Chondrocyte (in vitro differentiated cells): ENCODE data around the gene LDB3. TPM values are rescaled to one million over a fixed set of nuclear protein-coding genes. Genes with fewer than 3 reads are reported as not detected.

ENCODE experiments used
- DNase-seq: peaks from one replicate; pipeline ENCODE4 v3.0.0; 2021; ENCODE audit warnings: mixed read lengths, low spot score
- H3K27ac Mint-ChIP-seq: one replicate; pipeline ENCODE4 v1.8.0; 2021; ENCODE audit warnings: mild to moderate bottlenecking, moderate library complexity, mixed read lengths; ENCODE audit not compliant: unreplicated experiment
- H3K27me3 Mint-ChIP-seq: 2 replicates; pipeline ENCODE4 v1.8.0; 2021; ENCODE audit warnings: low read depth, mixed read lengths
- H3K36me3 Mint-ChIP-seq: 2 replicates; pipeline ENCODE4 v1.8.0; 2021; ENCODE audit warnings: low read depth, mixed read lengths
- H3K4me1 Mint-ChIP-seq: 2 replicates; pipeline ENCODE4 v1.8.0; 2021; ENCODE audit warnings: low read depth, mild to moderate bottlenecking, mixed read lengths
- H3K4me3 Mint-ChIP-seq: one replicate; pipeline ENCODE4 v1.8.0; 2021; ENCODE audit warnings: mild to moderate bottlenecking, moderate library complexity, mixed read lengths; ENCODE audit not compliant: unreplicated experiment
- H3K9me3 Mint-ChIP-seq: 2 replicates; pipeline ENCODE4 v1.8.0; 2021; ENCODE audit warnings: low read depth, mixed read lengths
- total RNA-seq: library from RNA; stranded (reverse); gene quantifications from 3 replicates; pipeline ENCODE4 v1.2.1, GENCODE V29; 2021
- TF ChIP-seq, protein P1 (sequence below): fragments of 200-600 bp; sonication (generic); IDR thresholded peaks from 2 replicates; pipeline ENCODE4 v1.5.0; 2021; ENCODE audit warnings: antibody characterized with exemption, mild to moderate bottlenecking, moderate library complexity

Gene LDB3
- total RNA-seq, 1 donor from 2014 or later = 21.5 TPM

DNA sequence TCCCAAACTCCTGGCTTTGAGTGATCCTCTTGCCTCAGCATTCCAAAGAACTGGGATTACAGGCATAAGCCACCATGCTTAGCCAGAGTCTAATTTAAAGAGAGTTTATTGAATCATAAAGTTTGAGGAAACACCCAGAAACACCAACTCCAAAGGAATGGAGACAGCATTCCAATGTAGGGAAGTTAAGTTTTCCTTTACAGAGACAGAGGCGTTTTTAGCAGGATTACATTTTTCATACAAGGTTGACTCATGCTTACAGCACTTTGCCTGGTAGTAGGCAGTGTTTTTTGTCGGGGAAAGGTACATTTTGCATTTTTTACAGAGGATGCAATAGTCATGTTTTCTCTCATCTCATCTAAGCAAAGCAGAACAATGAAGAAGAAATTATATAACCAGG lies 32.9 kb upstream of the LDB3 start:
- TF ChIP-seq, protein P1, sequence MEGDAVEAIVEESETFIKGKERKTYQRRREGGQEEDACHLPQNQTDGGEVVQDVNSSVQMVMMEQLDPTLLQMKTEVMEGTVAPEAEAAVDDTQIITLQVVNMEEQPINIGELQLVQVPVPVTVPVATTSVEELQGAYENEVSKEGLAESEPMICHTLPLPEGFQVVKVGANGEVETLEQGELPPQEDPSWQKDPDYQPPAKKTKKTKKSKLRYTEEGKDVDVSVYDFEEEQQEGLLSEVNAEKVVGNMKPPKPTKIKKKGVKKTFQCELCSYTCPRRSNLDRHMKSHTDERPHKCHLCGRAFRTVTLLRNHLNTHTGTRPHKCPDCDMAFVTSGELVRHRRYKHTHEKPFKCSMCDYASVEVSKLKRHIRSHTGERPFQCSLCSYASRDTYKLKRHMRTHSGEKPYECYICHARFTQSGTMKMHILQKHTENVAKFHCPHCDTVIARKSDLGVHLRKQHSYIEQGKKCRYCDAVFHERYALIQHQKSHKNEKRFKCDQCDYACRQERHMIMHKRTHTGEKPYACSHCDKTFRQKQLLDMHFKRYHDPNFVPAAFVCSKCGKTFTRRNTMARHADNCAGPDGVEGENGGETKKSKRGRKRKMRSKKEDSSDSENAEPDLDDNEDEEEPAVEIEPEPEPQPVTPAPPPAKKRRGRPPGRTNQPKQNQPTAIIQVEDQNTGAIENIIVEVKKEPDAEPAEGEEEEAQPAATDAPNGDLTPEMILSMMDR = no peak
- H3K4me3 Mint-ChIP-seq = no peak overlapping the region
- no peaks in the 10 kb centered on the region for H3K36me3 Mint-ChIP-seq
- H3K9me3 Mint-ChIP-seq = no peaks in the 10 kb centered on the region
- no peak for DNase-seq
- peak overlapping the region; percentile 94 for H3K27ac Mint-ChIP-seq
- H3K27me3 Mint-ChIP-seq = no peaks in the 10 kb centered on the region
- peaks cover 57% of the 10 kb centered on the region for H3K4me1 Mint-ChIP-seq

DNA sequence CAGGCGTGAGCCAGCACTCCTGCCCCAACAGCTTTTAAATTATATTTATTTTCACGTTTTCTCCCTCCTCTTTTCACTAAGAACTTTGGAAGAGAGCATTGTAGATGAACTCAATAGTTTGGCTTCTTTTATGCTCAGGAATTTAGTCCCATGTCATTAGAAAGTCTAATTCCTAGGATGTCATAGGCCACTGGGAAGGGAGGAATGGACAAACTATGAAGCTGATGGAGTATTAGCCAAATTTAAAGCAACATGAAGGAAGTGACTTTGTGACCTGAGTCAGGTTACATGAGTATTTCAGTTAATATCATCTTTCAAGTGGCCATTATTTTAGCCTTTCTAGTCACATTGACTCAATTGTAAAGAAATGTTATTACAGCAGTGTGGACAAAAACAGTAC lies 32.0 kb upstream of the LDB3 start:
- H3K9me3 Mint-ChIP-seq = no peaks in the 10 kb centered on the region
- no peak for DNase-seq
- no peaks in the 10 kb centered on the region for H3K36me3 Mint-ChIP-seq
- TF ChIP-seq, protein P1 = no peak
- H3K4me1 Mint-ChIP-seq = peaks cover 53% of the 10 kb centered on the region
- peak overlapping the region; percentile 94 for H3K27ac Mint-ChIP-seq
- no peaks in the 10 kb centered on the region for H3K27me3 Mint-ChIP-seq
- no peak overlapping the region for H3K4me3 Mint-ChIP-seq

DNA sequence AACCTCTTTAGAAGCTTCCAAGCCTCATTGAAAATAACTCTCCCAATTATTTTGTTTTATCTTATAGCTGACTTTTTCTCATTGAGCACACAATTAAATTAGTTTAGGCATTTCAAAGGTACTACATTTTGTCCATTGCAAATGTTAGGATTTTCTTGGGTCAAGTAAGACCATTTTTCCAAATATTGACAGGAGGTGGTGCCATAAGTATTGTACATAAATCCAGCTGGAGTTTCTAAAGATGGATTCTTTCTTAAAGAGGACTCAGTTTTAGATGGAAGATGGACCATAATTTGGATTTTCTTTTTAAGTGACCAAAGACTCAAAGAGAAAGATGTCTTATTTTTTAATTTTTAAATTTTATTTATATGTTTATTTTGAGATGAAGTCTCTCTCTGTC lies 26.3 kb upstream of the LDB3 start:
- H3K9me3 Mint-ChIP-seq = no peaks in the 10 kb centered on the region

DNA sequence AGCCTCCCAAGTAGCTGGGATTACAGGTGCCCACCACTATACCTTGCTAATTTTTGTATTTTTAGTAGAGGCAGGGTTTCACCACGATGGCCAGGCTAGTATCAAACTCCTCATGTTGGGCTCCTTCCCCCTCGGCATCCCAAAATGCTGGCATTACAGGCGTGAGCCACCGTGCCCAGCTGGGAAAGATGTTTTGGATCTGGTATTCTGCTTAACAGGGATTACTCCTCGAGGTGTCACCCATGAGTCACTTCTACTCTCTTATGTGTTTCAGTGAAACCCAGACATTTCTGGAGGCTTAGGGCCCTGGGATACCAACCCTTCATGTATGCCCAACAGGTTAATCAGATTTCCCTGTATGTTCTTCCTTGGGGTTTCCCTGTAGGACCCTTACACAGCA lies 25.8 kb upstream of the LDB3 start:
- no peaks in the 10 kb centered on the region for H3K9me3 Mint-ChIP-seq
- no peak for DNase-seq
- H3K36me3 Mint-ChIP-seq = no peaks in the 10 kb centered on the region
- no peak overlapping the region for H3K4me3 Mint-ChIP-seq
- H3K27me3 Mint-ChIP-seq = no peaks in the 10 kb centered on the region
- TF ChIP-seq, protein P1 = no peak
- H3K27ac Mint-ChIP-seq = no peak overlapping the region
- H3K4me1 Mint-ChIP-seq = peaks cover 40% of the 10 kb centered on the region

More for the DNA sequence above, 26.3 kb upstream of the LDB3 start:
- H3K4me3 Mint-ChIP-seq = no peak overlapping the region
- DNase-seq = no peak
- no peak overlapping the region for H3K27ac Mint-ChIP-seq
- TF ChIP-seq, protein P1 = peak; percentile 72
- peaks cover 40% of the 10 kb centered on the region for H3K4me1 Mint-ChIP-seq
- no peaks in the 10 kb centered on the region for H3K36me3 Mint-ChIP-seq
- H3K27me3 Mint-ChIP-seq = no peaks in the 10 kb centered on the region

DNA sequence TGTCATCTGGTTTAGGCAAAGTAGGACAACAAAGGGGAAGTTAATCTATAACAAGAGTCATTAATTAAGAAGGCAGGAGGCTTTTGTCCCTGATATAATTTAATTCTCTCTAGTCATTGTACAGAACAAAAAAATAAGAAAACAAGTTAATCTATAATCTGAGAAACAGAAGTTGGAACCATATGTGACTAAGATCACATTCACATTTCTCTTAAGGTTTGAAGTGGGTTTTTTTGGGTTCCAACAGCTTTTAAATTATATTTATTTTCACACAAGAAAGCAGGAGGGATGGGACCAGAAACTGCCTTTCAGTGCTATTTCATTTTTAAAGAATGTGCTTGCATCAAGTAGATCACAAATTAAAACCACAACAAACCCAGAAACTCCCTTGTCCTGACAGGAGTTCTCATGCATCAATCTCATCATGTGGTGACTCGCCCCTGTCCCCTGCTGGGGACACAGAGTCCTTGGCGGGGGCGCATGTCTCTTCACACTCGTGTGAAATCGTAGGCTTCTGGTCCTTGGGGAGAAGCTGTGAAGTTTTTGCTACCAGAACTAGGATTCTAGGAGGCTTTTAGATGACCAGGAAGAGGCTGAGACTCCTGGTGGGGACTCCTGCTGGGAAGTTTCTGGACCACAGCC lies 24.0 kb upstream of the LDB3 start:
- no peaks in the 10 kb centered on the region for H3K36me3 Mint-ChIP-seq
- H3K27me3 Mint-ChIP-seq = no peaks in the 10 kb centered on the region
- no peaks in the 10 kb centered on the region for H3K9me3 Mint-ChIP-seq
- H3K4me3 Mint-ChIP-seq = no peak overlapping the region
- DNase-seq = no peak
- peaks cover 48% of the 10 kb centered on the region for H3K4me1 Mint-ChIP-seq
- TF ChIP-seq, protein P1 = peak; percentile 71
- peak overlapping the region; percentile 24 for H3K27ac Mint-ChIP-seq
